NCI-H1417 (cell line): ENCODE measurements around the gene DUSP5.
A peak's percentile ranks its signal among the peaks of the same experiment; 100 is the strongest.

Experiments
- DNase-seq, 3 experiments: peaks; one replicate each; lab custom pipeline; 2025; lab: John Stamatoyannopoulos, UW

The DUSP5 gene

GRCh38 chr10:110501142-110501937 is 3.6 kb downstream of the DUSP5 start:
- DNase-seq, result peak in 2 of 3 experiments; percentile 19 to 31

GRCh38 chr10:110502072-110502845 is 4.6 kb downstream of the DUSP5 start:
- no peak for DNase-seq

GRCh38 chr10:110502851-110503301 is 5.2 kb downstream of the DUSP5 start:
- DNase-seq, result no peak

DNA sequence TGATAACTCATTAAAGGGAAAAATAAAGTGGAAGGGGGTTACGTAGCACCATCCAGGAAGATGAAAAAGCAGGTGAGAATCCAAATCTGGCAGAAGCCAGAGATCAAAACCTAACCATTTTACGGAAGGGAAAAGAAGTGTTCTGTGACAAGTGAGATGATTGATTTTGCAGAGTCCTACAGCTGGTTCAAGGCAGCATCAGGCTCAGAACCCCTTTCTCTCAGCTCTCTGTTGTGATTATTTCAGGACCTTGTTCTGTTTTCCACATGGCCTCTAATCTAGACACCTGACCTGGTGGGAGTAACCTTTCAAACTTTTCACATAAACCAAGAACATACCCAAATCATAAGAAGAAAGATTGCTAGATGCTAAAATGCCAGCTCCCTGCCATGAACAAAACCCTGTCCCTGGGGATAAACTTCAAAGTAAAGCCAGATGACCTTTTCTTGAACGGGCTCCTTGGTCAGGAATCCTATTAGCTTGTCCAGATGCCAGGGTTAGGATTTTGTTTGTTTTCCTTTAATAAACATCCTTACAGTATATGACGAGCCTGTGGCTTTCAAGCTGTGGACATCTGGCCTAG is 5.9 kb downstream of the DUSP5 start:
- no peak for DNase-seq

- no peak for DNase-seq
Observed at GRCh38 chr10:110504111-110504735, 6.5 kb downstream of the DUSP5 start.

DNA sequence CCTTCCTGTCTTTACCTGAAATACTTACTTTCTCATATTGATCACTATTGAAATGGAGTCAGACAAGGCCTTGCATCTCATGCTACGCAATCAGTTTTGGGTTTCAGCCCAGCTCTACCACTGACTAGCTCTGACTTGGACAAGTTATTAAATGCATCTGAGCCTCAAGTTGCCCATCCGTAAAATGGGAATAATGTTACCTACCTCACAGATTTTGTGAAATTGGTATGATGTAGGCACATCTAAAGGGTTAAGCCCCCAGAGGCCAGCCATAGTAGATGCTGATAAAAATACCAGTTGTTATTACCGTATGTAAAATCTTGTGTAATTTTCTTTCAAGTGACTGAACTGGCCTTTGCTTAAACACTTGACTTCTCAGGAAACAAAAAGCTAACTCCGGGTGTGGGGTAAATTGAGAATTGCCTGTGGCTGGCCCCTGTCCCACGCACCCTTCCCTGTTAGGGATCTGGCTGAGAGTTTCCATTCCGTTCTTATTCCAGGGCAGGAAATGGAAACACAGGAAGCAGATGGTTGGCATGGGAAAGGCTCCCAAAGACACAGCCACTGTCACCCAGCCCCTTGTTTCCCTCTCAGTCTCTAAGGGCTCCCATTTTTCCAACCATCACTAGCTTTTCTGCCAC is 7.5 kb downstream of the DUSP5 start:
- no peak for DNase-seq

DNA sequence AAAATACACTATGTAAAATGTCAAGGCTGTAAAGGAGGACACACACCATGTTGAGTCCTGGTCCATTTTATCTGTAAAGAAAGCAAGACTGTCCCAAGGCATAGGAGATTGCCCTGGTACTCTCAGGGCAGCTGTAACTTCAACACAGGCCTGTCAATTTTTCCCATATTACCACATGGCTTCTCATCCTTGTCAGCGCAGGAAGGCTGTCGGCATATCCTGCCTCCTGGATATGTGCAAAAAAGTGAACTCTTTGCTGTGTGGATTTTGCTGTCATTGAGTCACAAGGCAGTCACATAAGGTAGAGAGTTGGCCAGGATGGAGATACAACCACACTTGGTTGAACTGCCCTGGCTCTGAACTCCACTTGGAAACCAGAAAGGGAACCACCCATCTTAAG is 8.7 kb downstream of the DUSP5 start:
- DNase-seq, result no peak

DNA sequence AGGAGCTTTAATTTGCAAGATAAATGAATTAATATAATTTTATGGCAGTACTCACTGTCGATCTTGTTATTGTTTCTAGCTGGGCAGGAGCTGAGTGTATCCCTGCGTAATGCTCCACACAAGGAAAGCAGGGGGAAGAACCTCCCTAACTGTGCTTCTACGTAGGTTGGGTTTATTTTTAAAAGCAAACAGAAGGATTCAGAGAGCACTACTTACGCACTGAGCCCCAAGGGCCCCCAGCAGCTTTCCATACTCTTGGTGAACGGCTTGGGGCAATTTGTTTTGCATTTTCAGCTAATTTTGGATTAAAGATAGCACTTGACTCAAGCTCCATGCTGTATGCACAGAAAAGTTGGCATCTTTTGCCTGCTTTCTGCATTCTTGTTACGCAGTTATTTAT is 9.6 kb downstream of the DUSP5 start:
- DNase-seq, result no peak

DNA sequence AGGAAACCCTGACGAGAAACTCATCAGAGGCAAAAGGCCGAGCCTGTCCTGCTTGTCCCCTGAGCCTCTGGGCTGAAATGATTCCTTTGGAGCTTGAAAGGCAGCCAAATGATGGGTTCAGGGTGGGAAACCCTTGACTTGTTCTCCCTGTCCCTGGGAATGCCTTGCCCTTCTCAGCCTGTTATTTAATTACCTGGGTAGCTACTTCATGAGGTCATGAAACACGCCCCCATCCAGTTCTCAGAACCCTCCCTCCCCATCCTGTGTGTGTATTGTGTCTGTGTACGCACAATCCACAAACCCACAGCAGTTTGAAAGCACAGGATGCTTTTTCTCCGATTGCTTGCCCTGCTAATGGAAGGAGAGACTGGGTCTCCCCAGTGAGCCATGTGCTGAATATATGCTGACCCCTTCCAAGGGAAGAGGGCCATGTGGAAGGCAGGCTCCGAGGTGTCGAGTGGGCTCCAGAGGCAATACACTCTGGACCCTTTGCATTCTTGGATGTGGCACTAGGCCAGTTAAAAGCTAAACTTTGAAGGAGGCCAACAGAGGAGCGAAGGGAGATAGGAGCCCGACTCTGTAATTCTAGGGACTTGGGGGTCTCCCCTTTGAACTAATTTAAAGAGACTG is 10.6 kb downstream of the DUSP5 start:
- no peak for DNase-seq

GRCh38 chr10:110508806-110509544 is 11.3 kb downstream of the DUSP5 start:
- DNase-seq, result peak in 2 of 3 experiments; percentile 50 to 87

DNA sequence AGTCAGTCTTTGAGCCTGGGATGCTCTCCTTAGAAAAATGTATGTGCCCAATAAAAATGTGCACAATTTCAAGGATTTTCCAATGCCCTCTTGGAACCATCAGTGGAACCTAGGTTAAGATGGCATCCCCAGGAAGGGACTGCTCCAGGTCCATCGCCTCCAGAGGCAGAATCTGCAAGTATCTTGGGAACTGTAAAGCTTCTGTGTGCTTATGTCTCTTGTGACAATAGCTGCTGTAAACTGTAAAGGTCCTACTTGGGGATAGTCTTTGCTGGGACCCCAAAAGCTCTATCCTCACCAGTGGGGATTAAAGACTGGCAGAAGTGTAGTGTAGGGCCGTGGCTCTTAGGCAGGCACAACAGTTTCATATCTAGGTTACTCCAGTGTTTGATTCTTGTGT is 11.9 kb downstream of the DUSP5 start:
- DNase-seq, result no peak

GRCh38 chr10:110510086-110510485 is 12.4 kb downstream of the DUSP5 start:
- no peak for DNase-seq

- no peak for DNase-seq
Observed at GRCh38 chr10:110510730-110511129, 13.0 kb downstream of the DUSP5 start.

DNA sequence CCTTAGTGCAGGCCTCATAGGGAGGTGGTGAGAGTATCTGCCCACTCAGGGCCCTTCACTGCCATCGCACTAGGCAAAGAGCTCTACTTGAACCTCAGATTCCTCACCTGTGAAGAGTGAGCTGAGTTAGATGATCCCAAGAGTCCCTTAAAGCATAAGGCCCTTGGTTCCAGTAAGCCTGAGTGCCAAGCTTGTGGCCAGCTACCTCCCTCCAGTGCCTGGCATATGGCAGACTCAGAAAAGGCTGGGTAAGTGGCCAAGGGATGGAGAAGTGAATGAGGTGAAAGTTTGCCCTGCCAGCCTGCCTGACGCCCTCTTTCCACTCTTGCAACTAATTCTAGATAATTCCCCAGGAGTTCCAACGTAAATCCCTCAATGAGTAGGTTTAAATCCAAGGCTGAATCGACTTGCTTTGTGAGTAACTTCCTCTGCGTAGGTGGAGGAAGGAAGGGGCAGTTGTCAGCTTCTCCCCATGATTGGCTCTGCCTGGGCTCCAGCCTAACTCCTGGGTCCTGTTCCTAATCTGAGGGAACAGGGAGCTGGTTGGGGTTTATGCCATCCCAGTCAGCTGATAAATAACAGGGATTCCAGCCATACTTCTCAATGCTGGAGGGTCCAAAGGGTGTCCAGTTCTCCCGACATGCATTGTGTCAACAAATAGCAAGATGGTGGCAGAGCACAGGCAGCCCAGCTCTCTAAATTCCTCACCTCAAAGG is 14.2 kb downstream of the DUSP5 start:
- DNase-seq, result no peak

DNA sequence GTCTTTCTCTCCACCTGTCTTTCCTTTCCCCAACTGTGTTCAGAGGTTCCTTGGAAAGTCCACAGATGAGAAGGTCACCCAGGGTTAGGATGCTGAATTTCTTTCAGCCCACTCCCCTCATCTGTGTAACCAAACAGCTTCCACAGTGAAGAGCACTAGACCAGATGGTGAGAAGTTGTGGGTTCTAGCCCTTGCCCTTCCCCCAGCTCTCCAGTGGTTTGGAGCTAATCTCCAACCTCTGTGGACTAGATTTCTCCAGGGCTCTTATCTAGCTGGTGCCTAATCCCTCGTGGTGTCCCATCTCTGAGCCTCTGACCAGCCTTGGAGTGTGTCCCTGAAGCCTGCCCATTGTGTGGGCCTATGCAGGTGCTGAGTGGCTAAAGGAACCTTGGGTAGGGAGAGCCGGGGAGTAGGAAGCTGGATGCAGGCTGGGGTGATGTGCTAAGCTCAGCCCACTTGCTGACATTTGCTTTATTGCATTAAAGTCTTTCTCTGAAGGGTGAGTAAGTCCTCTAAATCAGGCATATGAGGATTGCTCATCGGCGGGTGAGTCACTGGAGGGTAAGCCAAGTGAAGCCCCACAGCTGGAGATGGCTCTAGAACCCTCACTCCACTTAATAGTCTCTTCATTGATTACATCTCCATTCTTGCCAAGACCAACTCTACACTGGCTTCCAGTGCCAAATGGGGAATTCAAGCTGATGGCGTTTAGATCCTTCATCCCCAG is 14.9 kb downstream of the DUSP5 start:
- no peak for DNase-seq

DNA sequence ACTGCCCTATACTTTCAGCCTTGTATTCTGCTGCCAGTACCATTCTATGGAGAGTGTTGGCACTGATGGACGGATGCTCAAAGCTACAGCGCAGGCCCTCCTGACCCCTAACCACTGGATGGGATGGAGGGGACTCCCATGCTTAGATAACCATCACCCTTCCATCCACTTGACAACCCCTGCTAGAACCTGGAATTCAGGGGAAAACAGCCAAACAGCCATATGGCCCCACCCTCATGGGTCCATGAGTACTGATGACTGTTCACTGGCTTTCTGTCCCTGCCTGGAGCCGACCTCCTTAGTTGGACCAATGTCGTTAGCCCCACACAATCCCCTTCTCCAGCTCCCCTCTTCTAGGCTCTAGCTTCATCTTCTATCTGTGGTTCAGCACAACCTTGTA is 16.2 kb downstream of the DUSP5 start:
- DNase-seq, result no peak

GRCh38 chr10:110514848-110515247 is 17.1 kb downstream of the DUSP5 start:
- DNase-seq, result no peak

- DNase-seq, result no peak
Observed at GRCh38 chr10:110516815-110517492, 19.2 kb downstream of the DUSP5 start.
